ENCODE data around the gene ARHGAP6.
"Not testable (repeated sequence)": the region's sequence is repeated elsewhere in the genome, so short reads cannot be mapped to it uniquely, and the experiment has no call there.

The ARHGAP6 gene

DNA sequence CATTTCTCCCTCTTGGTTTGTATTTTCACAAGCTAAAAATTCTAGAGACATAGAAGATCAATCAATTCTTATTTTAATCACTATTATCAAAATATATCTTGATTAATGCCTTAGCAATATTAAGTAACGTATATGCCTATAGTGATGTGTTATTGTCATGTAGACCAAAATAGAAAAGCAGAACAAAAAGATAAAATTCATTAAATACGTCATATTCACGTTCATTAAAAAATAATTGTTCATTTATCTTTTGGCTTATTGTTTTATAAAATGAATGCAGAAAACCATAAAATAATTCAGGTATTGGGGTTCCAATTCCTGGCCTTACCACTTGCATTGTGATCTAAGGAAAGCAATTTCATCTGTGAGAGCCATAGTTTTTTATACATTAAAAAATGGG, 300.3 kb downstream of the ARHGAP6 start:
- Histone ChIP-seq H3K9ac (ENCODE audit: low read length) (no peak overlapping the region), H3K4me3 (ENCODE audit: low read length) (no peak overlapping the region), H3K4me1 (ENCODE audit: low read length) (peaks cover 31% of the 10 kb centered on the region), H3K4me2 (ENCODE audit: low read depth, low read length) (no peak overlapping the region), H3K27me3 (replicated peaks; ENCODE audit: insufficient read depth, low read length) (no peaks in the 10 kb centered on the region), H3K27ac (ENCODE audit: low read length) (peak overlapping the region; percentile 100; the same call in 1 of the 2 replicates), H3F3A (ENCODE audit: insufficient read depth, low read length) (peaks cover 21% of the 10 kb centered on the region), H3K79me2 (ENCODE audit: low read length) (peaks cover 49% of the 10 kb centered on the region), H3K36me3 (replicated peaks; ENCODE audit: insufficient read depth, low read length) (no peaks in the 10 kb centered on the region), H3K9me2 (replicated peaks; ENCODE audit: insufficient read depth, low read length) (no peaks in the 10 kb centered on the region), H2AFZ (ENCODE audit: low read length) (no peak overlapping the region), H3K9me3 (replicated peaks; ENCODE audit: insufficient read depth, low read length) (no peaks in the 10 kb centered on the region), H4K20me1 (ENCODE audit: insufficient read depth, low read length) (no peaks in the 10 kb centered on the region)
- TF ChIP-seq EZH2 (optimal IDR thresholded peaks at IDR 0.05; ENCODE audit: low read depth, low read length) (no peak), EZH2phosphoT487 (IDR thresholded peaks at IDR 0.05; ENCODE audit: low read length) (no peak), CTCF (IDR thresholded peaks at IDR 0.05; ENCODE audit: low read length) (no peak)
- DNase-seq, result no peak

GRCh38 chrX:11364835-11365234, 300.9 kb downstream of the ARHGAP6 start:
- Histone ChIP-seq H3K27me3 (replicated peaks; ENCODE audit: insufficient read depth, low read length) (no peaks in the 10 kb centered on the region), H3K4me3 (ENCODE audit: low read length) (no peak overlapping the region), H3K36me3 (replicated peaks; ENCODE audit: insufficient read depth, low read length) (no peaks in the 10 kb centered on the region), H4K20me1 (ENCODE audit: insufficient read depth, low read length) (no peaks in the 10 kb centered on the region), H3K4me2 (ENCODE audit: low read depth, low read length) (no peak overlapping the region), H3K9ac (ENCODE audit: low read length) (no peak overlapping the region), H2AFZ (ENCODE audit: low read length) (no peak overlapping the region), H3F3A (ENCODE audit: insufficient read depth, low read length) (peaks cover 21% of the 10 kb centered on the region), H3K4me1 (ENCODE audit: low read length) (peaks cover 31% of the 10 kb centered on the region), H3K9me3 (replicated peaks; ENCODE audit: insufficient read depth, low read length) (no peaks in the 10 kb centered on the region), H3K9me2 (replicated peaks; ENCODE audit: insufficient read depth, low read length) (no peaks in the 10 kb centered on the region), H3K79me2 (ENCODE audit: low read length) (peaks cover 43% of the 10 kb centered on the region), H3K27ac (ENCODE audit: low read length) (peak overlapping the region; percentile 100)
- no peak for TF ChIP-seq CTCF (IDR thresholded peaks at IDR 0.05; ENCODE audit: low read length)
- TF ChIP-seq EZH2 (optimal IDR thresholded peaks at IDR 0.05; ENCODE audit: low read depth, low read length), result no peak
- TF ChIP-seq EZH2phosphoT487 (IDR thresholded peaks at IDR 0.05; ENCODE audit: low read length), result no peak
- no peak for DNase-seq

DNA sequence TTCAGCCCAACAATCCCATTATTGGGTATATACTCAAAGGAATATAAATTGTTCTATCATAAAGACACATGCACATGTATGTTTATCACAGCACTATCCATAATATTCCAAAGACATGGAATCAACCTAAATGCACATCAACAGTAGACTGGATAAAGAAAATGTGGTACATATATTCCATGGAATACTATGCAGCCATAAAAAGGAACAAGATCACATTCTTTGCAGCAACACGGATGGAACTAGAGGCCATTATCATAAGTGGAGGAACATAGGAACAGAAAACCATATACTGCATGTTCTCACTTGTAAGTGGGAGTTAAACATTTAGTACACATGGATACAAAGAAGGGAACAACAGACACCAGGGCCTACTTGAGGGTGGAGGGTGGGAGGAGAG, 301.9 kb downstream of the ARHGAP6 start:
- H3K9me3 ChIP-seq (replicated peaks; ENCODE audit: insufficient read depth, low read length); H4K20me1 ChIP-seq (ENCODE audit: insufficient read depth, low read length); H3K9me2 ChIP-seq (replicated peaks; ENCODE audit: insufficient read depth, low read length); H3K27me3 ChIP-seq (replicated peaks; ENCODE audit: insufficient read depth, low read length); DNase-seq; H3K36me3 ChIP-seq (replicated peaks; ENCODE audit: insufficient read depth, low read length); H3K4me3 ChIP-seq (ENCODE audit: low read length); H2AFZ ChIP-seq (ENCODE audit: low read length): not testable (repeated sequence)
- Histone ChIP-seq H3K4me2 (ENCODE audit: low read depth, low read length) (peak overlapping the region; percentile 36; the same call in 1 of the 2 replicates), H3K27ac (ENCODE audit: low read length) (peak overlapping the region; percentile 100), H3K79me2 (ENCODE audit: low read length) (peaks cover 40% of the 10 kb centered on the region), H3K4me1 (ENCODE audit: low read length) (peaks cover 31% of the 10 kb centered on the region), H3F3A (ENCODE audit: insufficient read depth, low read length) (peaks cover 21% of the 10 kb centered on the region), H3K9ac (ENCODE audit: low read length) (peak overlapping the region; percentile 72)

- Histone ChIP-seq H3F3A (ENCODE audit: insufficient read depth, low read length) (peaks cover 21% of the 10 kb centered on the region), H3K4me2 (ENCODE audit: low read depth, low read length) (peak overlapping the region; percentile 59; the same call in 1 of the 2 replicates), H3K36me3 (replicated peaks; ENCODE audit: insufficient read depth, low read length) (no peaks in the 10 kb centered on the region), H3K79me2 (ENCODE audit: low read length) (peaks cover 38% of the 10 kb centered on the region), H3K9ac (ENCODE audit: low read length) (peak overlapping the region; percentile 80), H3K27me3 (replicated peaks; ENCODE audit: insufficient read depth, low read length) (no peaks in the 10 kb centered on the region), H2AFZ (ENCODE audit: low read length) (no peak overlapping the region), H3K4me3 (ENCODE audit: low read length) (no peak overlapping the region; the same call in 1 of the 2 replicates), H3K4me1 (ENCODE audit: low read length) (peaks cover 31% of the 10 kb centered on the region), H3K9me3 (replicated peaks; ENCODE audit: insufficient read depth, low read length) (no peaks in the 10 kb centered on the region), H3K9me2 (replicated peaks; ENCODE audit: insufficient read depth, low read length) (no peaks in the 10 kb centered on the region), H3K27ac (ENCODE audit: low read length) (peak overlapping the region; percentile 100), H4K20me1 (ENCODE audit: insufficient read depth, low read length) (no peaks in the 10 kb centered on the region)
- peak; percentile 94 for DNase-seq
- TF ChIP-seq EZH2phosphoT487 (IDR thresholded peaks at IDR 0.05; ENCODE audit: low read length) (no peak), EZH2 (optimal IDR thresholded peaks at IDR 0.05; ENCODE audit: low read depth, low read length) (no peak), CTCF (IDR thresholded peaks at IDR 0.05; ENCODE audit: low read length) (no peak)
These were observed 302.6 kb downstream of the ARHGAP6 start for GRCh38 chrX:11363069-11363594.

- H3K4me3 ChIP-seq (ENCODE audit: low read length); H4K20me1 ChIP-seq (ENCODE audit: insufficient read depth, low read length); H3K9me2 ChIP-seq (replicated peaks; ENCODE audit: insufficient read depth, low read length); H3K36me3 ChIP-seq (replicated peaks; ENCODE audit: insufficient read depth, low read length); DNase-seq; H3K27ac ChIP-seq (ENCODE audit: low read length); H3K9ac ChIP-seq (ENCODE audit: low read length); H3K9me3 ChIP-seq (replicated peaks; ENCODE audit: insufficient read depth, low read length); H3K27me3 ChIP-seq (replicated peaks; ENCODE audit: insufficient read depth, low read length); H2AFZ ChIP-seq (ENCODE audit: low read length); H3K4me2 ChIP-seq (ENCODE audit: low read depth, low read length): not testable (repeated sequence)
- H3K4me1 ChIP-seq (ENCODE audit: low read length), result peaks cover 26% of the 10 kb centered on the region
- peaks cover 21% of the 10 kb centered on the region for H3F3A ChIP-seq (ENCODE audit: insufficient read depth, low read length)
- H3K79me2 ChIP-seq (ENCODE audit: low read length), result peaks cover 43% of the 10 kb centered on the region
These were observed 304.1 kb downstream of the ARHGAP6 start for GRCh38 chrX:11361666-11362065.
